HFF-Myc (cell line): ENCODE results near the gene DLEC1.

ENCODE experiments used
- DNase-seq: peaks from one replicate; pipeline ENCODE4 v3.0.0-alpha.2; 2011; ENCODE audit warnings: low read depth; ENCODE audit errors: extremely low read depth
- H3K4me3 ChIP-seq: replicated peaks from 2 replicates; pipeline ENCODE4 v1.5.1; 2011; ENCODE audit warnings: low read depth, mild to moderate bottlenecking, control low read depth, low read length
- CTCF ChIP-seq: IDR thresholded peaks from 2 replicates; pipeline ENCODE4 v1.5.1; 2012; ENCODE audit warnings: mild to moderate bottlenecking, low read depth, low read length, control low read depth; ENCODE audit errors: missing control alignments

DLEC1 gene

GRCh38 chr3:38163117-38163840 lies 124.3 kb downstream of the DLEC1 start:
- H3K4me3 ChIP-seq, result no peak overlapping the region
- TF ChIP-seq CTCF, result no peak
- DNase-seq, result no peak

- H3K4me3 ChIP-seq, result peak overlapping the region; percentile 83
Measured at GRCh38 chr3:38163841-38164642, 125.0 kb downstream of the DLEC1 start.

GRCh38 chr3:38164643-38164951 lies 125.6 kb downstream of the DLEC1 start:
- H3K4me3 ChIP-seq, result peak overlapping the region; percentile 83
- no peak for DNase-seq
- TF ChIP-seq CTCF, result no peak

More at GRCh38 chr3:38163841-38164642, 125.0 kb downstream of the DLEC1 start:
- TF ChIP-seq CTCF, result no peak
- DNase-seq, result no peak

GRCh38 chr3:38164952-38165721 lies 126.1 kb downstream of the DLEC1 start, which contains the start of gene OXSR1:
TSS of gene OXSR1 (plus strand) at chr3:38165537. CDS start at chr3:38165877, 340 bp downstream.
- H3K4me3 ChIP-seq, result peak within 1 kb of the TSS; percentile 83
- peak; percentile 100 for DNase-seq
- no peak for TF ChIP-seq CTCF

- peak overlapping the region; percentile 83 for H3K4me3 ChIP-seq
- no peak for TF ChIP-seq CTCF
- DNase-seq, result no peak
Measured at GRCh38 chr3:38165722-38166387, 126.8 kb downstream of the DLEC1 start.

GRCh38 chr3:38167591-38167990 lies 128.6 kb downstream of the DLEC1 start:
- no peak for TF ChIP-seq CTCF
- DNase-seq, result no peak
- H3K4me3 ChIP-seq, result peak overlapping the region; percentile 83
